Fibroblast of peridontal ligament (primary cell): ENCODE data around the gene SERPINI1.
A peak's percentile ranks its signal among the peaks of the same experiment; 100 is the strongest.

ENCODE experiments used
- DNase-seq: peaks from one replicate; pipeline ENCODE4 v3.0.0-alpha.2; 2010; ENCODE audit errors: extremely low read depth

Gene SERPINI1

DNA sequence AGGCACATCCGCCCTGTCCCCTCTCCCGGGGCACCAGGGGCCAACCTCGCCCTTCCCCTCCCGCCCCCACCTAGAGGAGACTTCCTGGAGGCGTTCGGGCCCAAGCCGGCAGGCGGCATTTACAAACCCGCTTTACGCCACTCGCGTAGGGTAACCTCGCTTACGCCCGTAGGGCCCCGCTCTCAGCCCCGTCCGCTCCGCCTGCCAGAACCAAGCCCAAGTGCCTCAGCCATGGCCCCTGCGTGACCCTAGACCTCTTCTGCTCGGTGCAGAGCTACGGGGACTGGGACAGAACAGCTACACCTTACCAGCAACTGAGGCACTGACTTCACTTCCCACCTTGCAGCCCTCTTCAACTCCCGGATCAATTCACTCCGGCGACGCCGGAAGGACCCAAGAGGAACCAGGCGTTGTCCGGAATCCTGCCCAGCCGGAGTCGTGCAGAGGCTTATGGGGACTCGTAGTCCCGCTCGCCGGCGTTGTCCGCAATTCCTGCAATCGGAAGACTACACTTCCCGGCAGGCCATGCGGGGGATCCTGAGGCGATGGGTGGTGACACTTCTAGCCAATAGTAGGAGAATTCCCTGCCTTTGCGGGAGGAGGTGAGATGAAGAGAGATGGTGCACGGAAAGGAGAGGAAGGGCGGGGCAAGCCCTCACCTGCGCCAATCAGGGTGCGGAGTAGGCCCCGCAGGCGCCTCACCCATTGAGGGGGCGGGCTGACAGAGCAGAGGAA, 856 bp upstream of the SERPINI1 start, which contains the start of gene PDCD10:
PDCD10 (minus strand) TSS at position 395 of the 735 bp plus-strand sequence. CDS start 14,735 bp downstream, outside the sequence.
- peak; percentile 97 for DNase-seq

DNA sequence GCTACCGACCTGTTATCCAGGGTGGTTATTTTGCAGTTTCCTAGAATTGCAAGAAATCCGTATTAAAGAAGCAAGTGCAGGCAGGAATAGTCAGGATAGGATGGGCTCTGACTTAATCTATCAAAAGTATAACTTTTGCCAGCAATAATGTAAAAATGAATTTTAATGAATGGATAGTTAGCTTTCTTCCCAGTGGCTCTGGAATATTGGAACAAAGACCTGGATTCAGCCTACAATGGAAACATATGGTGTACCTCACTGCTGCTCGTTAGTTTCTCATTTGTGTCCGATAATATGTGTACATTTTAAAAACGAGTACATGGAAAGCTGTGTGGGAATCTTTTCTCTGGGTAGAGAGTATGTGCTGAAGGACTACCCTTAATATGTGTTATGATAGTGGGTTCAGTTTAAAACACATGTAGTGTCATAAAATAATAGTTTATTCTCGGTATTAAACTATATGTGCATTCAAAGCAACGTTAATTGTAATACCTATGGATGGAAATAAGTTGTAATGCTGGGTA, 805 bp downstream of the SERPINI1 start:
- no peak for DNase-seq

DNA sequence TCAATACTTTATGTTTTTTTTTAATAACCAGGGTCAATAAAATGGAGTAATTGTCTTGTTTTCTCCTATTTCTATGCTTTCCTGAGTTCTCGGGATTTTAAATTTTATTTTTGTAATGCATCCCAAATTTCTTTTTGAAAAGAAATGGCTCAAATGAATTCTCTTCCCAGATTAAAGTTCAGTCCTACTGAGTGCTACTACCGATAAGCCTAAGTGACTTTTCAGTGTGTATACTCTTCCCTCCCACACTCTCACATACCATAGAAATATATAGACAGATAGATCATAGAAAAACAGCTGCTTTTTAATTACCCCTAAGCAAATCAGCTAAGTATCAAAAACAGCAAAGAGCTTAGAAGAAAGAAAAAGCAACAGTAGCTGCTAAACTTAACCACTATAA, 1.5 kb downstream of the SERPINI1 start:
- DNase-seq: no peak

DNA sequence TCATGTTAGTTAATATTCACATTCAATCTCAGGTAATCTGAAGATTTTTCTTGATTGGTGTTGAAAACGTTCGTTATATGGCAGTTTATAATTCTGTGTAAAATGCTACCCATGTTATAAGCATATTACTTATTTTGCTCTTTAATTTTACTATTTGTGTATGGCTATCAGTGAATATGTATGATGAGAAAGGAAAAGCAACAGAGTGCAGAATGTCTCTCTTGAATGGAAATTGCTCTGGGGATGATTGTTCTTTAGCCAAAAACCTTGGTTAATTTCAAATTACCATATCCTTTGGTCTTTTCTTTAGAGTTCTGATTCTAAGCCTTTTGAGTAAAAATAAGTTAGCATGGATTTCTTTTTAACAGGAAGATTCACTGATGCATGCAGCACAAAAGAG, 2.5 kb downstream of the SERPINI1 start:
- no peak for DNase-seq

DNA sequence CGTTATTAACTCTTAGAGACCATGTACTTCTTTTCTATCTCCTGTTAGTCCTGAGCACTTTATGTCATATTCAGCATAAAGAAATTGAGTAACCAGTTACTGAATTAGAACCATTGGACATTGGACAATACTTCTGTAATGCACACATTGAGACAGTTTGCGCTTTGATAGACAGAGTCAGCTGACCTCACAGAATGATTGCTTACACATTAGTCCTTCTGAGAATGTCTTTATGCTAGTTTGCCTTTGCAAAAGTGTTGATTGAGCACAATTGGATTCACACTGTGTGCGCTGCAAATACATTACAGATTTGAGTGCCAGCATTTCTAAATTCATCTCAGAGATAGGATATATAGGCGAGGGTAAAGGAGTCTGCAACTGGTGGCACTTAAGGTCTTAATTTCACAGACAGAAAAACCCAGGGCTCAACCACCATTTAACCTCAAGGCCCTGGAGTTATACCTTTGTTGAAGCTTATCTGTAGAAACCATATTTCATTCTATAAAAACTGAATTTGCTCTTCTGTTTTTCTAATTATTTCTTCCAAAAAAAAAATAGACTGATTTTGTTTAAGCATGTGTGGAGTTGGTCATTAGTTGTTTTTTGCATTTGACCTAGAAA, 3.8 kb downstream of the SERPINI1 start:
- no peak for DNase-seq

DNA sequence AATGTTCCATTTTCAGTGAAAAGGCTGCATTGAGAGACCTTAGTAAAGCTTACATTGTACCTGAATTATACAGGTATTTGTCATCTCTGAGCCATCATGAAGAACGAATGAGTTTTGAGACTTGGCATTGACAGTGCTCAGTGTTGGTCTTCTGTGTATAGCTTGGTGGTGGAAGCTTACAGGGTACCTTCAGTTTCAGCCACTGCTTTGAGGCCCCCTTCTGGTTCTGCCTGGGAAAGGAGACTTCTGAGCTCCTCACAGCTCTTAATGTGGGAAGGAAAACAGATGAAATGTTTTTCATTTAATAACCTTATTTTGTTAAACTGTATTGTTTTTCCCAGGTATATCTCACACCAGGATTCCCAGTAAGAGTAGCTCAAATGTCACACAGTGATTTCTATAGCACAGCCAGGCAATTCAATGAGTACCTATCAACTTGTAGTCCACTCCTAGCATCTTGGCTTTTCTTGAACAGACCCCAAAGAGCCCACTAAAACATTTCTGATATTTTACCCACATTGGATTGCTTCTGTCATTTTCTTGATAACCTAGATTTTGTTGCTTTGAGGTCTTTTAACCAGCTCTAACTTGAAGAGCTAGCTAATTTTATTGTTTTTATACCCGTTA, 5.6 kb downstream of the SERPINI1 start:
- DNase-seq: peak; percentile 43

DNA sequence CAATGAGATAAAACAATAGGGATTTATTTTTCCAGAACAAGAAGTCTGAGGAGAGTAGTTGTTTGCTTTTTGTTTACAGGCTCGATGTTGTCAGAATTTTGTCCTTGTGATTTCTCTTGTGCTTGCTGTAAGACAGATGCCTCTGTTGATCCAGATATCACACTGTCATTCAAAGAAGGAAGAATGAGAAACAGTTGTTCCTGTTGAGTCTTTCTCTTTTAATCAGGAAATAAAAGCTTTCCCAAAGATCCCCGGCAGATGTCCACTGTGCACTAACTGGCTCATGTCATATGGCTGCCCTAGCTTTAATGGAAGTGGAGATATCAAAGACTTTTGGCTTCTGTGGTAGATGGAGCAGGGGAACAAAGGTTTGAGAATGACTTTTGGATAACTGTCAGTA, 6.8 kb downstream of the SERPINI1 start:
- DNase-seq: no peak

DNA sequence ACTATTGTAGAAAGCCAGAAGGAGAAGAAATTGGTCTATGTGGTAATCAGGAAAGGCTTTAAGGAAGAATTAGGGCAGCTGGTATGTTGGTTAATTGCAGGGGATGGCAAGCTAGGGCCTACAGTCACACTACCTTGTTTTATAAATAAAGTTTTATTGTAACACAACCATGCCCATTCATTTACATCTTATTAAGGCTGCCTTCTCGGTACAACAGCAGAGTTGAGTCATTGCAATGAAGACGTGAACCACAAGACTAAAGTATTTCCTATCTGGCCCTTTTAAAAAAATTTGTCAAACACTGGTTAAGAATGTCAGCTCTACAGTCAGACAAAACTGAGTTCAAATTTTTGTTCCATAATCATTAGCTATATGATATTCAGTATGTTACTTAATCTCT, 8.3 kb downstream of the SERPINI1 start:
- no peak for DNase-seq

DNA sequence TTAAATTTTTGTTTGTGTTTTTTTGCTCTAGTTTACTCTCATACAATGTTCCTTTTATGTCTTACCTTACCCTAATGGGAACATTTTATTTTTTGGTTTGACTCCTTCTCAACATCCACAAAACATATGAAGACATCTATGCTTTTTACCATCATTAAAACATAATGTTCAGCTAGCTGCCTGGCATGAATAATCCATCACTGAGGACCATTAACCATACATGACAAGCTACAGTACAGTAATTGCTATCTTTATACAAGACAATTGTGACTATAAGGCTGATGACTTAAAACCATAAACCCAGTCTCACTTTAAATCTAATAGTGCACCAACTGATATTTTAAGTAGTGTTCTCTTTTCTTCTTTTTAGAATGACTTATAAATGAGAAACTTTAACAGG, 13.7 kb downstream of the SERPINI1 start:
- no peak for DNase-seq

DNA sequence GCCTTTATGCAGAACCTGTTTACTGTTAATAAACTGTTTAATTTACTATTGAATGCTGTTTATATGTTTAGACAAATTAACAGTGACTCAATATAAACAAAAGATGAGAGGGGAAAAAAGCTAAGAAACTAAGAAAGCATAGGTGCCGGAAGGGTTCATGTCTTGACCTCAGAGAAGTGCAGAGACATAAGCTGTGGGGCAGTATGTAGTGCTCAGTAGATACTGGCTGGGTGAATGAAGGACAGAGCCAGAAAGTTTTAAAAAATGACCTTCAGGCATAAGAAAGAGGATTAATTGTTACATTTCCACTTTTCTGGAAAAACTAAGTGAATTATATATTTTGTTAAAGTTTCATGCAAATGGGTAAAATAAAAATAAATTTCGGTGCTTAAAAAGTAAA, 14.2 kb downstream of the SERPINI1 start:
- no peak for DNase-seq

DNA sequence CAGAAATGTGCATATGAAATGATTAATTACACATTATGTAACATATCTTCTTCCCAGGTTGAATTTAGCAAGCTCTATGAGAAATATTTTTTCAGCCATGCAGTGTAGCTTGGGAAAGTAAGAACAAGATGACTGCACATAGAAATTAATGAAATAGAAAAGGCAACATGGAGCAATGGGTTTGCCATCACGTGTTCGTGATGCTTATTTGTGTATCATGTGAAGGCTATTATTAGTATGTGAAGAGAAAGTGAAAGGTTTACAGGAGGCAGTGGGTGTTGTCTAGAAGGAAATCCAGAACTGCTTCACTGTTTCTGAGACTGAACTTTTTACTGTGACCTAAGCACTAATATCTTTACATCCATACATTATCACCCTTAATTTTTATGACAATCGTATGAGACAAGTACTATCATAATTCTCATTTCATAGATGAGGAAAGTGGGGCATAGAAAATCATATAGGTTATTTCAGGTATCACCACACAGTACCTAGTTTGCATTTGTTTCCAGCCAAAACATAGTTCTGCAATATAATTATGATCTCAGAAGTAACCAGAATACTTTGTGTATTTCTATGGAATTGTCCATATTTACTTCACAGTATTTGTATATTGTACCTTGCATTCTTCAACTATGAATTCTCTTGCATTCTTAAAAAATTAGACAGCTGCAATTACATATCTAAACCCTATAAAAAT, 14.9 kb downstream of the SERPINI1 start:
- DNase-seq: no peak

DNA sequence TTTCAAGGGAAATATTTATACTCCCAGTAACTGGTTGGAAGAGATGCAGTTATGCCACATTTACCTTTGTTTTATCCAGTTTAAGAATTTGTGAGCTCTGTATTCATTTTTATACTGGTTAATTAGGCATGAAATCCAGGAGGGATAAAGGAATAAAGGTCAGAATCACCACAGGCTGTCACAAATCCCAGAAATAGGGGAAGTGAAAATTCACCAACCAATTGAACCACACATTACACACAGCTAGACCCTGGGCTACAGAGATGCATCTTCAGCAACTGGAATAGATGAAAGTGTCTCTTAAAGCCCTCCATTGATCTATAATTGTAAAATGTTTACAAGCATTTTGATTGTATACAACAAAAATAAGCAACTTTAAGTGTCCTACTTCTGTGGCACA, 18.5 kb downstream of the SERPINI1 start:
- no peak for DNase-seq

DNA sequence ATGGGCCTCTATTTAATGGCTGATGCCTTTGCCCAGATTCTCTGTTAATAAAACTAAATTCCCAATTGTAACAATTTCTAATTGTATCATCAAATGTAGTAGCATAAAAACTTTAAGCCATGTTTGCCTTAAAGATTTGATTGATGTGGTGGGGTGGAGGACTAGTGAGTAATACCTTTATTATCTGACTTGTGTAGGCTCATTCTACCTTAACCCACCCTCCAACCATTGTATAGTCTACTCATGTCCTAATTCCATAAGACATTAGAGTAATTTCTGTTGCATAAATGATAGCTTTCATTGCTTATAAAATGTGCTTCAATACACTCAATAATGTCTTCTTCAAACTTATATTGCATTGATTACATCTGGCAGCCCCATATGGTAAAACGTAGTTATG, 25.8 kb downstream of the SERPINI1 start:
- no peak for DNase-seq

DNA sequence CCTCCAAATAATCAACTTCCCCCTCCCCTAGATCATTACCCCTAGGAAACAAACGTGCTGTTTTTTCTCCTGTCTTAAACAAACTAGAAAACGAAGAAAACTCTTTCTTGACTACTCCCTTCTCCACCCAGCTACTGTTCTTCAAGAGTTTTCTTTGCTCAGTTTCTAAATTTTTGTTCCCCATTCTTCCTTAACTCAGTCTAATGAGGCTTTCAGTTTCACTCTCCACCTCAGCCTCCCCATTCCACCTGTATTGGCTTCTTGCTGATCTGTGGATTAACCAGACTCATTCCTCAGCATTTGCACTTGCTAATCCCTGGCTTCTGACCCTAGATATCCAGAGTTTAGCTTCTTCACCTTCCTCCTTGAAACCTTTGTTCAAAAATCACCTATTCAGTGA, 26.8 kb downstream of the SERPINI1 start:
- no peak for DNase-seq

DNA sequence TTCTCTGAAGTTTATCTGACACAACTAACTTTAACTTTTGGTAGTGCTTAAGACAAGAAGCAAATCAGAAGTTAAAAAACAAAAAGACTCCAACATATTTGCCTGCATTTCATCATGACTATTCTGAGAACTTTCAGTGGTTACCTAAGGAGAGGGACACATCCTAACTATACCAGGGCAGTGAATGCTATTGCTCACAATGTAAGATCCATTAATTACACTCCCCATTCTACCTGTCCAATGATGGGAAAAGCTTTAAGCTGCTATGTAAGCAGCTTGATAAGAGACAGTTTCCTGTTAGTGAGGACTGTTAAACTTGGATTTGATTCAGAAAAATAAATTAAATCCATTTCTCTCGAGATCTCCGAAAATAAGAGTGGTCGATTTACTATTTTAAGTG, 37.5 kb downstream of the SERPINI1 start:
- DNase-seq: no peak

DNA sequence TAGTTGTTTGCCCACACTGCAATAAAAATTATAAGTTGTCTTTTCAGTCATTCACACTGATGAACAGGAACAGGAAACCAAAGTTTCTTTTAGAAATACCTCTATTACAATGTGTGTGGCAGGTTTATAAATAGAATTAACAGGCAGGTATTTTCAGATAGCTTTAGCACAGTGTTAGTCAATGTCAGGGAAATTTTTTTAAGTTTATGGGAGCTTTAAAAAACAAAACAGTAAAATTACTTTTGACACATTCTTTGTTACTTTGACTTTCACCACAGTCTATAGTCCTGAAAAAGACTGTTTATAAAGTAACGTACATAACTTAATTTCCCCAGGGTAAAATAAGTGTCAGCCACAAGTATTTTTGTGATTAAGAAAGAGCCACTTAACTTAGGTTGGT, 38.1 kb downstream of the SERPINI1 start:
- DNase-seq: no peak

DNA sequence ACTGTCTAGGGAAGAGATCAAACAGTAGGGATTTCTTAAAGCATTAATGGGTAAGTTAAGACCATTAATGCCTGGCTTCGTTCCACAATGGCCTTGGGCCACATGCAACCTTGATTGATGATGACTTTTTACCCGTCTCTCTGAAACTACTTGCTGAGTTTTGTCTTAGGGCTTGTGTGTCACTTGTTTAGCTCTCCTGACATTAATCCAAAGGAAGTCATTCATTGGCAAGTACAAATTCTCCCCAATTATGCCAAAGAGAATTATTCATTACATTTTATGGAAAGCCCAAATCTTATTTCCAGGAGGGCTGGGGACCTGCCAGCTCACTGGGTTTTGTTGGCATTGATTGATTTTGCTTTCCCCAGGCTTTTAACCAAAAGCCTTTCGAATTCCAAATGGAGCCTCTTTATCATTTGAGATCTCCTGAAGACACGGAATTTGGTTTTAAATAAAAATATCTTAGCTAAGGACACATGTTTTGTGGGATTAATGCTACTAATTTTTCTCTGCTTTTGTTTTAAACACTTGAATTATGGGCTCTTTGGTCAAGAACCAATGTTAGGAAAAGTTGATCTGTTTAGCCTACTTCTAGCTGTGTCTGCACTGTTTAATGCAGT, 40.7 kb downstream of the SERPINI1 start:
- no peak for DNase-seq

DNA sequence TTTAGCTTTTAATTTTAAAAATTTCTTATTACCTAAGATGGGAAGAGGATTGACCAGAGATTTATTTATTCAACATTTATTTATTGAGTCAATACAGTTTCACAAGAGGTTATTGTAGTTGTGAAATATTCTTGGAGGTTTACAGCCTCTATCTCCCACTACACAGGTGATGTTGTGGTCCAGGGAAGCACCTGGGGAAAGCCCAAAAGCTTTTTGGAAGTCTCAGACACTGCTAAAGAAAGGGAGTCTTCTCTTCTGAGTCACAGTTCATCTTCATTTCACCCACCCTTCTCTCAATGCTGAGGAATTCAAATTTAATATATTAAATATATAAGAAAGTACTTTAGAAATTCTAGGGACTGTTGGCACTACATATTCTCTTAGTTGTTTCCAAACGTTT, 41.8 kb downstream of the SERPINI1 start:
- DNase-seq: no peak

DNA sequence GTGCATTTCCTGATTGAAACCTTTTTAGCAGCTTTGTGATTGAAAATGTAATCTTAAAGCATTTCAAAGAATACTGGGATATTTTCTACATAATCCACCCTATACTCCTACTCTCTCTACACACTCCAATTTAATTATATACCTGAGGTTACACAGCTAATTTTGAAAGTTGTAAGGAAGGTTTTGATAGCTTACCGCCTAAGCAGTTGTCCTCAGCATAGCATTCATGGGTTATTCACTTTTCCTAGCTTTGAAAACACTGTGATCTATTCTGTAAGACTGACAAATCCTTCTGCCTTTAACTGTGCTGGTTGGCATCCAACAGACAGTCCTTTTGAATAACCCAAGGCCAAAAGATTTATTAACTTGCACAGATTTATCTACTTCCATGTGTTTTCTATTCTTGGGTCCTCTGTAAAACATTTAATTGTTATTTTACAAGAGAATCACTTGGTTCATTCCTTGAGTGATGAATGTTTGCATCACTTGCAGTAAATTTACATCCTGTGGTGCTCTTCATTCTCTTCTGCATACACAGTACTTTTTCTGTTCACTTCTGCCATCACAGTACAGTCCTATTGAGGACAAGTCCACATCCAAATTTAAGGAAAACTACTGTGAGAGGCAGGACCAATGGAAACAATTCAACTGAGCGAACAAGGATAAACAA, 44.8 kb downstream of the SERPINI1 start:
- DNase-seq: no peak

DNA sequence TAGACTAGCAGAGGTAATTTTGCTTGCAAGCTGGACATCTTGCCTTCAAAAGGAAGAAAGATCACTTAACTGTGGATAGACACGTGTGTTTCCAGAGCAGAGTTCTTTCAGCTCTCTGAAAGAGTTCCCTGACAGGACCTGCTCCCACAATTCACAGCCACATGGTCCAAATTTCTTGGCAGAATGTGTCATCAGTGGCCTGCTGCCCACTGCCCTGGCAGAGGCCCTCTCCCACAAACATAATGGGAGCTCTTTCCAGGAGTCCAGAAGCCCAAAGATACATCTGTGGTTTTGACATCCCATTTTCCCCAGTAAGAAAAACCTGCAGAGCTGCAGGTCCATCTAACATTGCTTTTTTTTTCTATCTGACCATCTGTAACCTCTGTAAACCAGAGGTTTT, 48.3 kb downstream of the SERPINI1 start:
- peak; percentile 15 for DNase-seq

DNA sequence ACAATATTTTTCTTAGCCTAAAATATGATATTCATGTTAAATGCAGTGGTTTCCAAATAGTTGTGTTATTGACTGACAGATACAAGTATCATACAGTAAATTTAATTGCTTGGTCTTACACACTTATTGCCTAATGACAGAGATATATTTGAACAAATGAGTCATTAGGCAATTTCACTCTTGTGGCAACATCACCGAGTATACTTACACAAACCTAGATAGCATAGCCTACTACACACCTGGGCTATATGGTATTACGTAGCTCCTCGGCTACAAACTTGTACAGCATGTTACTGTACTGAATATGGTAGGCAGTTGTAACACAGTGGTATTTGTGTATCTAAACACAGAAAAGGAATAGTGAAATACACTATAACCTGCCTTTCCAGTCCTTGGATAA, 50.3 kb downstream of the SERPINI1 start:
- no peak for DNase-seq
